ENCODE measurements around the gene RXYLT1.
A peak's percentile ranks its signal among the peaks of the same experiment; 100 is the strongest.
"Not testable (repeated sequence)": the region's sequence is repeated elsewhere in the genome, so short reads cannot be mapped to it uniquely, and the experiment has no call there.

Gene RXYLT1

GRCh38 chr12:63779498-63780481 is at the start of gene RXYLT1:
Gene RXYLT1 (plus strand): TSS chr12:63779909. CDS start chr12:63779961, 52 bp downstream.
- DNase-seq, result peak; percentile 84

- DNase-seq, result not testable (repeated sequence)
Measured at GRCh38 chr12:63732779-63733178, 46.9 kb upstream of the RXYLT1 start.

GRCh38 chr12:63733585-63733984 is 46.1 kb upstream of the RXYLT1 start:
- DNase-seq, result not testable (repeated sequence)

GRCh38 chr12:63740551-63740950 is 39.2 kb upstream of the RXYLT1 start:
- DNase-seq, result not testable (repeated sequence)

- not testable (repeated sequence) for DNase-seq
Measured at GRCh38 chr12:63741431-63741830, 38.3 kb upstream of the RXYLT1 start.

GRCh38 chr12:63744110-63744509 is 35.6 kb upstream of the RXYLT1 start:
- not testable (repeated sequence) for DNase-seq

- DNase-seq, result peak; percentile 5
Measured at GRCh38 chr12:63746470-63746869, 33.2 kb upstream of the RXYLT1 start.

GRCh38 chr12:63747136-63747535 is 32.6 kb upstream of the RXYLT1 start:
- DNase-seq, result not testable (repeated sequence)

- DNase-seq, result no peak
Measured at GRCh38 chr12:63747553-63747952, 32.2 kb upstream of the RXYLT1 start.

GRCh38 chr12:63752283-63752682 is 27.4 kb upstream of the RXYLT1 start:
- no peak for DNase-seq

GRCh38 chr12:63752841-63753240 is 26.9 kb upstream of the RXYLT1 start:
- no peak for DNase-seq

GRCh38 chr12:63753743-63754142 is 26.0 kb upstream of the RXYLT1 start:
- no peak for DNase-seq

- no peak for DNase-seq
Measured at GRCh38 chr12:63764481-63764880, 15.2 kb upstream of the RXYLT1 start.

GRCh38 chr12:63766498-63766897 is 13.2 kb upstream of the RXYLT1 start:
- DNase-seq, result no peak

GRCh38 chr12:63770375-63770774 is 9.3 kb upstream of the RXYLT1 start:
- DNase-seq, result no peak

GRCh38 chr12:63777340-63777739 is 2.4 kb upstream of the RXYLT1 start:
- no peak for DNase-seq

- DNase-seq, result no peak
Measured at GRCh38 chr12:63782466-63782865, 2.8 kb downstream of the RXYLT1 start.

- DNase-seq, result no peak
Measured at GRCh38 chr12:63787306-63787705, 7.6 kb downstream of the RXYLT1 start.

- no peak for DNase-seq
Measured at GRCh38 chr12:63790608-63790945, 10.9 kb downstream of the RXYLT1 start.

- no peak for DNase-seq
Measured at GRCh38 chr12:63792338-63792737, 12.6 kb downstream of the RXYLT1 start.

GRCh38 chr12:63795032-63795687 is 15.5 kb downstream of the RXYLT1 start:
- DNase-seq, result no peak

- DNase-seq, result no peak
Measured at GRCh38 chr12:63795944-63796343, 16.2 kb downstream of the RXYLT1 start.

GRCh38 chr12:63802012-63802608 is 22.4 kb downstream of the RXYLT1 start:
- no peak for DNase-seq

- DNase-seq, result no peak
Measured at GRCh38 chr12:63804746-63805145, 25.0 kb downstream of the RXYLT1 start.

All from stimulated activated CD4-positive, alpha-beta T cell treated with anti-CD3 and anti-CD28 coated beads, Interleukin-1b, Interleukin-23, amount 100 ng/mL, for 48 hours (primary cell).